Amniotic stem cell (primary cell): ENCODE data around the gene NPR3.
A peak's percentile ranks its signal among the peaks of the same experiment; 100 is the strongest.

Source experiments
- DNase-seq: peaks from one replicate; lab custom pipeline; 2025; lab: John Stamatoyannopoulos, UW

The NPR3 gene

GRCh38 chr5:32710550-32711361 lies at the start of gene NPR3:
Gene NPR3, plus strand, starts transcription at chr5:32711321. Its CDS starts 456 bp downstream, at chr5:32711777.
- DNase-seq, result peak; percentile 30

GRCh38 chr5:32664523-32664922 lies 46.6 kb upstream of the NPR3 start:
- DNase-seq, result no peak

GRCh38 chr5:32668552-32668951 lies 42.6 kb upstream of the NPR3 start:
- DNase-seq, result no peak

GRCh38 chr5:32673272-32673671 lies 37.8 kb upstream of the NPR3 start:
- no peak for DNase-seq

GRCh38 chr5:32677023-32677422 lies 34.1 kb upstream of the NPR3 start:
- no peak for DNase-seq

- DNase-seq, result no peak
These were observed 32.6 kb upstream of the NPR3 start for GRCh38 chr5:32678472-32678871.

- DNase-seq, result no peak
These were observed 31.9 kb upstream of the NPR3 start for GRCh38 chr5:32679218-32679617.

- no peak for DNase-seq
These were observed 30.9 kb upstream of the NPR3 start for GRCh38 chr5:32680183-32680582.

GRCh38 chr5:32683125-32683524 lies 28.0 kb upstream of the NPR3 start:
- no peak for DNase-seq

GRCh38 chr5:32684260-32684659 lies 26.9 kb upstream of the NPR3 start:
- no peak for DNase-seq

- no peak for DNase-seq
These were observed 24.2 kb upstream of the NPR3 start for GRCh38 chr5:32686799-32687498.

- no peak for DNase-seq
These were observed 23.7 kb upstream of the NPR3 start for GRCh38 chr5:32687499-32687831.

- no peak for DNase-seq
These were observed 21.0 kb upstream of the NPR3 start for GRCh38 chr5:32690153-32690552.

GRCh38 chr5:32690666-32691065 lies 20.5 kb upstream of the NPR3 start:
- DNase-seq, result no peak

GRCh38 chr5:32692036-32692746 lies 18.9 kb upstream of the NPR3 start:
- DNase-seq, result peak; percentile 41

- DNase-seq, result no peak
These were observed 7.2 kb upstream of the NPR3 start for GRCh38 chr5:32703957-32704356.

GRCh38 chr5:32707418-32707997 lies 3.6 kb upstream of the NPR3 start:
- DNase-seq, result peak; percentile 22

- DNase-seq, result no peak
These were observed 2.2 kb upstream of the NPR3 start for GRCh38 chr5:32708949-32709348.

- peak; percentile 77 for DNase-seq
These were observed 1.2 kb upstream of the NPR3 start for GRCh38 chr5:32709750-32710549.

- peak; percentile 19 for DNase-seq
These were observed 200 bp downstream of the NPR3 start for GRCh38 chr5:32711362-32711680.

- DNase-seq, result peak; percentile 17
These were observed 760 bp downstream of the NPR3 start for GRCh38 chr5:32711681-32712480.
